ENCODE measurements around the gene NUDT3. TPM values are rescaled to one million over a fixed set of nuclear protein-coding genes. Genes with fewer than 3 reads are reported as not detected.

Gene NUDT3
- total and polyA plus RNA-seq, 9 of the 15 experiments (the other 6 are each of a cell fraction or from before 2014, with no cell fraction given): 5.4 to 81.2 (median 56.4) TPM

DNA sequence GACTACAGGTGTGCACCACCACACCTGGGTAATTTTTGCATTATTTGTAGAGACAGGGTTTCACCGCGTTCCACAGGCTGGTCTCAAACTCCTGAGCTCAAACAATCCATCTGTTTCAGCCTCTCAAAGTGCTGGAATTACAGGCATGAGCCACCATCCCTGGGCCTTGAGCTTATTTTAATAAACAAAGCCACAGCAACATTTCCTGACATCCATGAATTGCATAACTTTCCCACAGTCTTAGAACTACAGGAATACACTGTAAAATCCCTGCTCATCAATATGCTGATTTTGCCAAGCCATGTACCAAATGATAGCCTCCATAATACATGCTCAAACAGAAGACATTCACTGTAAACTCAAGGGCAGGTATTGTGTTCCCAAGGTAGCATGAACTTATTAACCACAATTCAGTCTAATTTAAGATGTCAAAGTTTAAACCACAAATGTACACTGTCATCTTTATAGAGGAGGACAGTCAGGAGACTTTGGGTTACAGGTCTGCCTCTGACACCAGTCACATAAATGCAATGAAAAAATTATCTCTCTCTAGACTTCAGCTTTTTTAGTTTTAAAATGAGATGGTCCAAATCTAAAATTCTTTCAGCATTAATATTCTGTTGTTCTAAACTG is 40.0 kb downstream of the NUDT3 start:
- 100% methylated on average over 2 of the region's 2 CpGs for WGBS (ENCODE audit: insufficient coverage, low coverage, missing lambda C conversion rate)
- Histone ChIP-seq H3K27ac (ENCODE audit: extremely low read depth, low read depth, low read length) (no peak overlapping the region), H3K79me2 (ENCODE audit: control insufficient read depth, insufficient read depth, low read length) (peaks cover 88% of the 10 kb centered on the region), H3K9me3 (replicated peaks; ENCODE audit: control insufficient read depth, insufficient read depth, low read depth, low read length) (no peaks in the 10 kb centered on the region), H3K9ac (ENCODE audit: insufficient read depth in 1 of 2, low read depth in 2 of 2, low read length in 2 of 2) (no peak overlapping the region), H4K20me1 (replicated peaks; ENCODE audit: control insufficient read depth, insufficient read depth, low read length) (peaks cover 5% of the 10 kb centered on the region; the same call in 1 of the 2 replicates), H3K4me3 (no peak overlapping the region), H2AFZ (ENCODE audit: low read depth, low read length) (no peak overlapping the region), H3K27me3 (ENCODE audit: control insufficient read depth in 2 of 2, insufficient read depth in 2 of 2, low read length in 2 of 2) (no peaks in the 10 kb centered on the region), H3K36me3 (ENCODE audit: control insufficient read depth, insufficient read depth, low read length) (peaks cover 3% of the 10 kb centered on the region; the same call in 1 of the 3 replicates), H3K9me1 (ENCODE audit: control insufficient read depth, insufficient read depth, low read length) (no peaks in the 10 kb centered on the region), H3K4me1 (replicated peaks in 1 of 2; ENCODE audit: control insufficient read depth in 2 of 2, insufficient read depth in 2 of 2, low read length in 2 of 2) (peaks cover 2 to 15% of the 10 kb centered on the region in 2 experiments; a peak in 4 of 5 replicates), H3K4me2 (ENCODE audit: insufficient read depth, low read length) (no peak overlapping the region)
- ATAC-seq: no peak
- in situ Hi-C loops (cut with MboI): no loop called here
- peak; percentile 40 for FAIRE-seq
- TF ChIP-seq RBM39 (optimal IDR thresholded peaks at IDR 0.05; ENCODE audit: low read depth, low read length) (no peak), TRIM24 (IDR thresholded peaks at IDR 0.05) (no peak), SP1 (CRISPR knock-in tag; IDR thresholded peaks at IDR 0.05) (0 out of 2 replicates have a peak, but pooled peaks have one; percentile 18), EWSR1 (IDR thresholded peaks at IDR 0.05; ENCODE audit: borderline replicate concordance, low read depth, partially characterized antibody) (no peak), SMAD3 (CRISPR knock-in tag; conservative IDR thresholded peaks at IDR 0.05) (no peak), CEBPG (CRISPR knock-in tag; IDR thresholded peaks at IDR 0.05) (no peak), CEBPG (tag; conservative IDR thresholded peaks at IDR 0.05 in 1 of 2, IDR thresholded peaks at IDR 0.05 in 1 of 2) (peak in 1 of 2 experiments; percentile 51; a peak in 2 of 4 replicates)
- CTCF ChIA-PET (ENCODE audit: low intra/inter-chr PET ratio): no interaction called here
- POLR2A ChIA-PET: interaction anchor here (0.6 to 1.6 kb wide), 6 partner anchors 10 to 218 kb away, joined by 3 to 5 read pairs (median 4); no protein-coding TSS in a partner anchor
- no peak for DNase-seq (ENCODE audit: extremely low read depth in 1 of 4, low spot score in 3 of 4)
- BruUV-seq (replicated peaks): TSS peak; percentile 12
- intact Hi-C loops (cut with micrococcal nuclease): no loop called here
